Left renal cortex interstitium (tissue), 4 donors: ENCODE measurements around the gene ZBTB7C. TPM values are rescaled to one million over a fixed set of nuclear protein-coding genes. Genes with fewer than 3 reads are reported as not detected.

Source experiments
- DNase-seq, 4 donors: peaks; one replicate each; pipeline ENCODE4 v3.0.0-alpha.2; 2013; ENCODE audit warnings: low read depth in 4 of 4, low spot score in 2 of 4, missing footprints in 1 of 4
- polyA plus RNA-seq, 4 donors: library from polyadenylated mRNA; unstranded; fragments of 120-200 nt; gene quantifications; one replicate each; pipeline ENCODE4 v1.2.1, GENCODE V29; 2013; ENCODE audit not compliant: insufficient read length in 4 of 4

Gene ZBTB7C
- polyA plus RNA-seq, 4 donors = 12.6 to 18.4 (median 15.7) TPM

DNA sequence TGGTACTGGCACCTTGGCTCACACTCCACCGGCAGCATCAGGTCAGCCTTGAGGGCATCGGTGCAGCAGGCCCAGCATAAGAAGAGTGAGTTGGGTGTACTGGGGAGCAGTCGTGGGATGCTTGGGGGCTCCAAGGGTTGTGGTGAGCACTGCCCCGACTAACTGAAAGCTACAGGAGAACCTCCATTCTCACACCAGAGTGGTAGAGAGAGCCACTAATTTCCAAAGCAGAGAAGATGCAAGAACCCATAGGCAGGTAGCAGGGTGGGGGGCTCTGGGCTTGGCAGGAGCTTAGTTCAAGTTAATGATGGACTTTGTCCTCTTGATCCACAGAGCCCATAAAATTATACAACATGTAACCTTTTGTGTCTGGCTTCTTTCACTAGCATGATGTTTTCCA, 330.7 kb downstream of the ZBTB7C start:
- no peak for DNase-seq

DNA sequence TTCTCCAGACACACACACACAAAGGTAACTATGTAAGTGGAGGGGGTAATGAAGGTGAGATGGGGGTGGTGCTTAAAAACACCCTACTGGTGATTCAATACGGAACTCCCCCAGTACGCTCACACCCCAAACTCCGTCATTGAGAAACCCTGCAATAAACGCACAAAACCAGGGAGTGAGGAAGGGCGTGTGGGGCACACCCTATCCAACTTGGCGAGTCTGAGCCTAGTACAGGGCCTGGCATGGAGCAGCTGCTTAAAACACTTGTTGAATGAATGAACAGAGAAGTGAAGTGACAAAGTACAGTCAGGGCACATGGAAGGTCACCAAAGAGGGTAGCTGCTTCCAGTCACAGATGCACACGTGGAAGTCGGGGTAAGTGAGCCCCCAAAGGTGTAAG, 331.9 kb downstream of the ZBTB7C start:
- no peak for DNase-seq

- DNase-seq = no peak
Observed at GRCh38 chr18:48076461-48076860, 332.7 kb downstream of the ZBTB7C start.

- no peak for DNase-seq
Observed at GRCh38 chr18:48075707-48076093, 333.5 kb downstream of the ZBTB7C start.

DNA sequence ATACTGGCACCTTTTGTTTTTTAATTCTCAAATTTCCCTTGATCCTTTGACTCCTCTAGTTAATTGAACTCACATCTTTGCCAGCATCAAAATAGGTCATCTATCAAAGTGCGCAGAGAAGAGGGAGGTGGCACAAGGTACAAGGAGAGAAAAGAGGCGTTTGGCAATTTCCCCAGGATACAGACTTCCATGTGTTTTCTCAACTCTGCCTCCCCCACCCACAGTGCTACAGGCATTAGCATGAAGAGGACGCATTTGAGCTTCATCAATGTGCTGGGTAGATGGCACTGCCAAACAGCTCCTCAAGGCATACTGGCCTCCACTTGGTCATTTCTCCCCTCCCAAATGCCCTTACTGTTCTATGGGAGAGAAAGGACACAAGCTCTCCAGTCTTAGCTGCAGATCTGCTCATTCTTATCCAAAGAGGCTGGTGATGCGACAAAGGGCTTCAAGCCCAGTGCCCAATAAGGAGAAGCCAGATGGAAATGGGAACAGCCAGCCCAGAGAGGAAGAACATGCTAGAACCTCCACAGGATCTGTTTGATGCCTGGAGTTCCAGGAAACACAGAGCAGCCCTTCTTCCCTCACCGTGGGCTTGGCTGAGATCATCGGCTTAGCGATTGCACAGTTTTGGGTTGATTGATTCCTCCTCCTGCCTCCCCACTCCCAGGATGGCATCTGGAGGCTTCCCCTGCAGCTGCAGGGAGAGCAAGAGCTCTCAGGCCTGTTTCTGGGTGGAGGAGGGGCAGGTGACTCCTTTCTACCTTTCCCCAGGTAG, 334.1 kb downstream of the ZBTB7C start:
- no peak for DNase-seq

- no peak for DNase-seq
Observed at GRCh38 chr18:48073211-48073930, 335.8 kb downstream of the ZBTB7C start.

DNA sequence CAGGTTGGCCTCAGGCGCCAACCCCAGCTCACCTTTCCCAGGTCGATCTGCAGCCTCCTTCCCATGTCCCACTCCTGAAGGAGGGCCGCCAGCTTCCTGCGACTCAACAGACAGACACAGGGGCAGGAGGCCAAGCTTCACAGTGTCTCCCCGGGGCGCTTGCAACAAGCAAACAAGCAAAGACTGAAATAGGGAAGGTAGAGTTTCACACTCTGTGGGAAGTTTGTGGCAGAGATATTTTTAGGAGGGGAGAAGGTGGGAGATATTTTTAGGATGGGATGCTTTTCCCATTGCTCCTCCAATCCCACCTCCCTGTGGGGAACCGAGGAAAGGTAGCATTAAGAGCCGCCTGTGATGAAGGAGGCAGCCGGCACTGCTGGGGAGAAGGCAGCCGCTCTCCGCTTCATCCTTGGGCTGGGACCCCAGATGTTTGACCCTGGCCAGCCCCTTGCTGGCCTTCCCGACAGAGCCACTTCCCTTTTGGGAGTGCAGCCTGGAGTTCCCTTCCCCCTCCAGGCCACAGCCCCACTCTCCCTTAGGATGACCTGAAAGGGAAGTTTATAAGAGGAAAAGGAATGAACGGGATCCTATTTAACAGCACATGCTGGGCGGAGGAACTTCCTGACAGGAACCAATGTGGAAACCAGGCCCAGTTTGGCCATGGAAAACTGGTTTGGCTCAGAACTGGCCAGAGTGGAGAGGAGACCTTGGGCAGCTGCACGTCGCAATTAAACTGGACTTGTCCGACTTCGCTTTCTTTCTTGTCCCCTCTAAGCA, 336.6 kb downstream of the ZBTB7C start:
- DNase-seq = no peak

GRCh38 chr18:48068916-48069445, 340.2 kb downstream of the ZBTB7C start:
- no peak for DNase-seq

DNA sequence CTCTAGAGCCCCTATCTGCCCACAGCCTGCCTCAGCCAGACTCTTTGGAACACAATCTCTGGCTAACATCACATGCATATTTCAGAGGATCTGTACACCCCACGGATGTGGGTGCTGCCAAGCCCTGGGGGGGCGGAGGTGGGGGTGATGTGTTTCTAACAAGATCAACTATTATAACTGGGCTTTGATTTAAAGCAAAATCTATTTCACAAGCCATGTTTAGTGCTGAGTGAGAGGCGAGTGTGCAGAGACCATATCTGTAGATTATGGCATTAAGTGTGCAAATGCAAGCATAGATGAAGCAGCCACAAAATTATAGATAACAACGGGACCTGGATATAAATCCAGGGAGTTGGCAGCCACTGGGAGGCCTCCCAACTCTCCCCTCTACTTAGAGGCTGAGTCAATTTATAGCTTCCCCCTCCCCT, 342.9 kb downstream of the ZBTB7C start:
- DNase-seq = no peak

- DNase-seq = no peak
Observed at GRCh38 chr18:48065601-48065995, 343.6 kb downstream of the ZBTB7C start.

DNA sequence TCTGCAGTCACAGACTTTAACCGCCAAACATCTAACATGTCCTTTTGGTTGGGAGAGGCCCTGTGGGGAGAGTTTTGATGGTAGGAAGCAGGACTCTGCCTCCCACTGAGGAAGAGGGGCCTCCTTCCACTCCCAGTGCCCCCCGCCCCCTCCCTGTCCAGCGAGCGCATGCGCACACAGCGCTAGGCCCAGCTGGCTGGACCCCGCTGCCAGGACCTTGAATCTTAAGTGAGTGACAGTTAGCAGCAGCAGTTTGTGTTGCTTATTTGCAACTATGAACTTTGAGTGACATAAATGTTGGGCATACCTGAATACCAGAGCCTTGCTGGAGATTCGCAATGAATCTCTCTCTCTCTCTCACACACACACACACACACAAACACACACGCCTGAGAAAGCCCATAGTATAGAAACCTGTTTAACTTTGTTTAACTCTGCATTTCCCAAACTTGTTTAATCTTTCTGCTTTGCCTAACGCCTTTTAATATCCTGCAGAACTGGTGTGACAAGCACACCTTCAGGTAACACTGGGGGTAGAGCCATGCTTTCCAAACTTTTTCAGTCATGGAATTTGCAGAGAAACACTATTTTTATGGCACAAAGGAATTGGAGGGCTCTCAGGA, 344.1 kb downstream of the ZBTB7C start:
- DNase-seq = no peak

- DNase-seq = no peak
Observed at GRCh38 chr18:48061781-48062570, 347.2 kb downstream of the ZBTB7C start.

DNA sequence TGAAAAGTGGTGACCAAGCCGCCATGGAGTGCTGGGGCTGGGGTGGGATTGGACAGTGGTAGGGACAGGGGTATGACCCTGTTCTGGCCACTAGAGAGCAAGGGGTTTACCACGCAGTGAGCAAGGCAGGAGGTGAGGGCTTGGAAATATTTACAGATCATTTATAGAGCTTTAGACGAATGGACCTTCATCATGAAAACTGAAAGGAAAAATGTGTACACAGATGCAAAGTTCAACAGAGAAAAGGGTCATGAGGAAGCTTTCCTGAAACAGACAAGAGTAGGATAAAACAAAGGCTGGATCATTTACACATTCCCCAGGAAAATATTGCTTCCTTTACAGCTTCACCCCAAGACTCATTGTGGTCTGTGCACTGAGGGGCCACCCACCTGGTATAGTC, 348.2 kb downstream of the ZBTB7C start:
- no peak for DNase-seq

- no peak for DNase-seq
Observed at GRCh38 chr18:48060346-48060745, 348.8 kb downstream of the ZBTB7C start.

DNA sequence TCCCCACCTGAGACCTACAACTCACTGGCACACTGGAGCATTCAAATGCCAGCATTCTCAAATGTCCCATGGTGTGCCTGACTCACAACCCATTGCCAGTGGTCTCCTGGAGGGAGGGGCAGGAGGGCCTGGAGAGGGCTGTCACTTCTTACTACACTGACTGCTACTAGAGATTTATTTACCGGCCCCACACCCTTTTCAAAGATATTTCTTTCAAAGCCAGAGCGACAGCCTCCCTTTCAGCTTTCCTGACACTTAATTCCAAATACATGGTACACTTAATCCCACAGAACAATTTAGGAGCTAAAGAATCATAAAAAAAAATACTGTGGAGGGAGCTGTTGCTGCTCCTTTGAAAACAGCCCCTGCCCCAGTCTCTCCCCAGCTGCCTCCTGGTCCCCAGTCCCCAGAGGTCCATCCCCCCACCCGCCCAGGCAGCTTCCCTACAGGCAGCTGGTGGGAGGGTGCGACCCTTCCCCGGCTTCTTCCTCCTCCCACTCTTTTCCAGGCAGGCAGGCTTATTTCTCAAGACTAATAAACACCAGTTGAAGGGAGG, 349.6 kb downstream of the ZBTB7C start:
- peak; percentile 50 to 72 (median 60) for DNase-seq

DNA sequence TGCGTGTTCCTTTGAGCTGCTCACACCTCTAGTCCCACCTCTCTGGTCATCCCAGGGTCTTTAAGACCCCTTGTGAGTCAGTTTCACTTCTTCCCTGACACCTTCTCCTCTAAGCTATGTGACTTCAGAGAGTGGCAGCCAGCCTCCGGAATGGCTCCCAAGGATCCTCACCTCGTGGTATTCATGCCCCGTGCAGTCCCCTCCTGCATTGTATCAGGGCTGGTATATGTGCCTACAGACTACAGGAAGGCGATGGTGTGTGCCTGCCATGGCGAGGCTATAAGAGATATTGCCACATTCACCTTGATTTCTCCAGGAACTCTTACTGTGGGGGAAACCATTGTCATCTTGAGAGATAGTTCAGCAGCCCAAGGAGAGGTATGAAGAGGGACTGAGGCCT, 350.7 kb downstream of the ZBTB7C start:
- DNase-seq = no peak

DNA sequence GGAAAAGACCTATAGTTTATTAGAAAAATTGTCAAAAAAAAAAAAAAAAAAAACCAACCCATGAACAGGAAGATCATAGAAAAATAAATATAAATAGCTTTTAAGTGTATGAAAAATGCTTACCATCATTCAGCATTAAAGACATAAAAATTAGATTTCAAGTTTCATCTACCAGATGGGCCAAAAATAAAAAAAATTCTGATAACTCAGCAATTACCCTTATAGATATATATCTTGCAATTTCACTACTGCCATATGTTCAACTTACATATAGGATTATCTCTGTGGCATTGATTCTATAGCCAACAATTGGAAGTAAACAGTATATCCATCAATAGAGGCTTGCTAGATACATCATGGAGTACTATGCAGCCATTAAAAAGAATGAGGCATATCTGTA, 352.2 kb downstream of the ZBTB7C start:
- DNase-seq = no peak

DNA sequence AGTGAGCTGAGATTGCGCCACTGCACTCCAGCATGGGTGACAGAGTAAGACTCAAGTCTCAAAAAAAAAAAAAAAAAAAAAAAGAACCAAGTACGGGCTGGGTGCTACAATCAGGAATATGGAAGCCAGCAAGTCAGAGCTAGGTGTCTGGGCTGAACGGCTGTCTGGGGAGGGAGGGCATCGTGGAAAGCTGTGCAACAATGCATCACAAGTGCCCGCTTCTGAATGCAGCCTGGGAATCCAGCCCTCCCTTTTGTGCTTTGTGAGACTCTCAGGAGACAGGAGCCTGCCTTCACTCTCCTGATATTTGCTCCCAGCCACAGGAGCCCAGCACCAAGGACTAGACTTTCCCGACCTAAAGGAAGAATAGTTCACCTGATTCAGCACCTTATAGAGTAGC, 353.8 kb downstream of the ZBTB7C start:
- no peak for DNase-seq
